Lower lobe of right lung (tissue), 2 donors: ENCODE results near the gene FAM13C. TPM values are rescaled to one million over a fixed set of nuclear protein-coding genes. Genes with fewer than 3 reads are reported as not detected.
"Not testable (repeated sequence)": the region's sequence is repeated elsewhere in the genome, so short reads cannot be mapped to it uniquely, and the experiment has no call there.

ENCODE experiments used
- ATAC-seq, 2 donors: fragments of 200-7000 bp; cut with Tn5 transposase; one replicate each; pipeline ENCODE4 v1.9.1; 2020 to 2022; ENCODE audit warnings: mild to moderate bottlenecking in 2 of 2, moderate library complexity in 2 of 2
- DNase-seq: peaks from one replicate; pipeline ENCODE4 v3.0.0-alpha.2; 2020
- H3K27ac ChIP-seq: fragments of 200-600 bp; one replicate; pipeline ENCODE4 v1.8.0; 2022
- H3K27me3 ChIP-seq: fragments of 200-600 bp; one replicate; pipeline ENCODE4 v1.8.0; 2022; ENCODE audit warnings: low read depth
- H3K36me3 ChIP-seq: fragments of 200-600 bp; one replicate; pipeline ENCODE4 v1.8.0; 2022; ENCODE audit warnings: mild to moderate bottlenecking
- H3K4me1 ChIP-seq: fragments of 200-600 bp; one replicate; pipeline ENCODE4 v1.8.0; 2022
- H3K4me3 ChIP-seq: fragments of 200-600 bp; one replicate; pipeline ENCODE4 v1.8.0; 2022; ENCODE audit warnings: mild to moderate bottlenecking
- H3K9me3 ChIP-seq: fragments of 200-600 bp; one replicate; pipeline ENCODE4 v1.8.0; 2022
- intact Hi-C: fragments of 100-400 bp; cut with DNase I; formaldehyde crosslinking; loops from one replicate; pipeline ENCODE4 v1.11.0; 2022
- total RNA-seq: library from RNA; stranded (reverse); fragmentation: NEBNext Ultra II Directional; extraction: Animal tissue kit (Norgen Biotek cat#: 25700); gene quantifications from one replicate; pipeline ENCODE4 v1.2.1, GENCODE V29; 2021
- TF ChIP-seq, protein P1 (sequence below): fragments of 200-600 bp; IDR thresholded peaks from one replicate; pipeline ENCODE4 v1.8.0; 2022; ENCODE audit warnings: antibody characterized with exemption, mild to moderate bottlenecking
- donor health status: DM: no; HTN: yes; CAD: no; lungs with severe emphysema.

Gene FAM13C
- total RNA-seq, 1 donor from 2014 or later = 13.9 TPM

- no peaks in the 10 kb centered on the region for H3K36me3 ChIP-seq
- DNase-seq (no peak), ATAC-seq (no peak)
- H3K27ac ChIP-seq = no peak overlapping the region
- intact Hi-C loops = no loop called here
- no peak overlapping the region for H3K4me3 ChIP-seq
- no peaks in the 10 kb centered on the region for H3K27me3 ChIP-seq
- H3K9me3 ChIP-seq = no peaks in the 10 kb centered on the region
- TF ChIP-seq, protein P1, sequence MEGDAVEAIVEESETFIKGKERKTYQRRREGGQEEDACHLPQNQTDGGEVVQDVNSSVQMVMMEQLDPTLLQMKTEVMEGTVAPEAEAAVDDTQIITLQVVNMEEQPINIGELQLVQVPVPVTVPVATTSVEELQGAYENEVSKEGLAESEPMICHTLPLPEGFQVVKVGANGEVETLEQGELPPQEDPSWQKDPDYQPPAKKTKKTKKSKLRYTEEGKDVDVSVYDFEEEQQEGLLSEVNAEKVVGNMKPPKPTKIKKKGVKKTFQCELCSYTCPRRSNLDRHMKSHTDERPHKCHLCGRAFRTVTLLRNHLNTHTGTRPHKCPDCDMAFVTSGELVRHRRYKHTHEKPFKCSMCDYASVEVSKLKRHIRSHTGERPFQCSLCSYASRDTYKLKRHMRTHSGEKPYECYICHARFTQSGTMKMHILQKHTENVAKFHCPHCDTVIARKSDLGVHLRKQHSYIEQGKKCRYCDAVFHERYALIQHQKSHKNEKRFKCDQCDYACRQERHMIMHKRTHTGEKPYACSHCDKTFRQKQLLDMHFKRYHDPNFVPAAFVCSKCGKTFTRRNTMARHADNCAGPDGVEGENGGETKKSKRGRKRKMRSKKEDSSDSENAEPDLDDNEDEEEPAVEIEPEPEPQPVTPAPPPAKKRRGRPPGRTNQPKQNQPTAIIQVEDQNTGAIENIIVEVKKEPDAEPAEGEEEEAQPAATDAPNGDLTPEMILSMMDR = no peak
- H3K4me1 ChIP-seq = no peaks in the 10 kb centered on the region
These were observed 135.1 kb downstream of the FAM13C start for GRCh38 chr10:59227136-59227673.

GRCh38 chr10:59225211-59225610 lies 137.1 kb downstream of the FAM13C start:
- ATAC-seq (no peak), DNase-seq (no peak)
- Histone ChIP-seq H3K4me3 (no peak overlapping the region), H3K36me3 (no peaks in the 10 kb centered on the region), H3K27ac (no peak overlapping the region), H3K4me1 (no peaks in the 10 kb centered on the region), H3K9me3 (no peaks in the 10 kb centered on the region), H3K27me3 (no peaks in the 10 kb centered on the region)
- TF ChIP-seq, protein P1 = no peak
- intact Hi-C loops = no loop called here

- ATAC-seq, H3K4me3 ChIP-seq, H3K36me3 ChIP-seq, intact Hi-C loops, H3K9me3 ChIP-seq, H3K27ac ChIP-seq, H3K4me1 ChIP-seq, DNase-seq, H3K27me3 ChIP-seq: not testable (repeated sequence)
These were observed 138.8 kb downstream of the FAM13C start for GRCh38 chr10:59223597-59223996.

DNA sequence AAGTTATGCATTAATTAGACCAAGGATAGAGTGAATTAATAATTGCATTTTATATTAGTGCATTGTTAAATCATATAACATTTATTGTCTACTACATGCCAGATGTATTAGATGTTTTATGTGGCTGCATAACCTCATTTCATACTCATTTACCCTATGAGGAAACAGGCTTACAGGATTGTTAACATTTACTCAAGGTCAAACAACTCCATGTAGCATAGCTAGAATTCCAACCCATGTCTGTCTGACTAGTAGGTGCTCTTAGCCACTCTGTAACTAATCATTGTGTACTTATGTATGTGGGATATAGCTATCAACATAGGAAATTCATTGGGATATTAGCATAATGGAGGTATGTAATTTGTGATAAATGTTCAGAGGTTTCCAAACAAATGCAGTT lies 139.6 kb downstream of the FAM13C start:
- no peak overlapping the region for H3K4me3 ChIP-seq
- no peaks in the 10 kb centered on the region for H3K36me3 ChIP-seq
- H3K27me3 ChIP-seq = no peaks in the 10 kb centered on the region
- no peak overlapping the region for H3K27ac ChIP-seq
- peak in 1 of 2 donors; percentile 45 for ATAC-seq
- DNase-seq = no peak
- H3K4me1 ChIP-seq = no peaks in the 10 kb centered on the region
- TF ChIP-seq, protein P1 = no peak
- intact Hi-C loops = no loop called here
- no peaks in the 10 kb centered on the region for H3K9me3 ChIP-seq

GRCh38 chr10:59216178-59216869 lies 146.0 kb downstream of the FAM13C start:
- Histone ChIP-seq H3K27me3 (no peaks in the 10 kb centered on the region), H3K9me3 (no peaks in the 10 kb centered on the region), H3K4me1 (no peaks in the 10 kb centered on the region), H3K27ac (no peak overlapping the region), H3K4me3 (no peak overlapping the region), H3K36me3 (no peaks in the 10 kb centered on the region)
- intact Hi-C loops = no loop called here
- TF ChIP-seq, protein P1 = no peak
- ATAC-seq = no peak
- DNase-seq = no peak

- TF ChIP-seq, protein P1 = no peak
These were observed 148.2 kb downstream of the FAM13C start for GRCh38 chr10:59214160-59214559.

More at GRCh38 chr10:59214160-59214559, 148.2 kb downstream of the FAM13C start:
- DNase-seq = no peak
- Histone ChIP-seq H3K4me3 (no peak overlapping the region), H3K4me1 (no peaks in the 10 kb centered on the region), H3K27me3 (no peaks in the 10 kb centered on the region), H3K9me3 (no peaks in the 10 kb centered on the region), H3K27ac (no peak overlapping the region), H3K36me3 (no peaks in the 10 kb centered on the region)
- ATAC-seq = no peak
- intact Hi-C loops = no loop called here
